GM20431 (cell line): ENCODE results near the gene VPS45.

Experiments used
- in situ Hi-C: fragments of 300-500 bp; cut with MseI, MboI; formaldehyde crosslinking; loops from one replicate; pipeline ENCODE4 v1.15.0; 2020; ENCODE audit warnings: low sequenced_read_pairs; ENCODE audit not compliant: unreplicated experiment

VPS45 gene

DNA sequence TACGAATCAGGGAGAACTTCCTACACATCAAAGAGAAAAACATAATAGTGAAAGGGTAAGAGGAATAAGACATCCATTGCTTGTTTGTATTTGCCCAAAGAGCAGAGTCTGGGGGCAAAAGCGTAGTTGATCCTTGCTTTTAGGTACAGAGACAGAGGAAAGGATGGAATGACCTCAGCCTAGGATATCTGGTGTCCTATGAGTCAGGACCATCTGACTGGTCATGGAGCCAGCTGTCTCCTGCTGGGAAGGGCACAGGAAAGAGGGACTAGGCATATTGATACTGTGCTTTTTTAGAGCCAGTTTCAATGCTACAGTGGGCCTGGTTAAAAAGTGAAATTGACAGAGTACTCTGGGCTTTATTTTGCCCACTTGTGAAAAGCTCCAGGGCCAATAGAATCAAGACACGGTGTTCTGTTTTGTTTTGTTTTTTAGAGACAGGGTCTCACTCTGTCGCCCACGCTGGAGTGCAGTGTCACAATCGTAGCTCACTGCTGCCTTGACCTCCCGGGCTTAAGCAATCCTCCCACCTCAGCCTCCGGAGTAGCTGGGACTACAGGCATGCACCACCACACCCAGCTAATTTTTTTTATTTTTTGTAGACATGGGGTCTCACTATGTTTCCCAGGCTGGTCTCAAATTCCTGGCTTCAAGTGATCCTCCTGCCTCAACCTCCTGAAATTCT, 85.3 kb downstream of the VPS45 start:
- in situ Hi-C loops = no loop called here

DNA sequence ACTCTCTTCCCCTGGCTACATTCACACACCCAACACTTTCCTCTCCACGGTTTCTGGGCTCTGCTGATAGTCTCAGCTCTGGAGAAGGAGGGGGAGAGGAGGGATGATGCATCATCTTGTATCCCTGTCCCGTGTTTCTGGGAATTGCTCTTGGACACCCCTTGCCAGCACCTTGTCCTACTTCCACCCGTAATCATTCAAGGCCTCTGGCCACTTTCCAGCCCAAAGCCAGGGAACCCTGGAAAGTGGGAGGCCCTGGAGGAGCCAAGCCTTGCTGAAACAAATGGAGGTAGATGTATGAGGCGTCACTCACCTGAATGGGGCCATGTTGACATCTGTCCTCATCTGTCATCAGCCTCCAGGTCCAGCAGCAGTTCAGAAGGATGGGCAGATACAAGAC, 86.6 kb downstream of the VPS45 start:
- in situ Hi-C loops = no loop called here

DNA sequence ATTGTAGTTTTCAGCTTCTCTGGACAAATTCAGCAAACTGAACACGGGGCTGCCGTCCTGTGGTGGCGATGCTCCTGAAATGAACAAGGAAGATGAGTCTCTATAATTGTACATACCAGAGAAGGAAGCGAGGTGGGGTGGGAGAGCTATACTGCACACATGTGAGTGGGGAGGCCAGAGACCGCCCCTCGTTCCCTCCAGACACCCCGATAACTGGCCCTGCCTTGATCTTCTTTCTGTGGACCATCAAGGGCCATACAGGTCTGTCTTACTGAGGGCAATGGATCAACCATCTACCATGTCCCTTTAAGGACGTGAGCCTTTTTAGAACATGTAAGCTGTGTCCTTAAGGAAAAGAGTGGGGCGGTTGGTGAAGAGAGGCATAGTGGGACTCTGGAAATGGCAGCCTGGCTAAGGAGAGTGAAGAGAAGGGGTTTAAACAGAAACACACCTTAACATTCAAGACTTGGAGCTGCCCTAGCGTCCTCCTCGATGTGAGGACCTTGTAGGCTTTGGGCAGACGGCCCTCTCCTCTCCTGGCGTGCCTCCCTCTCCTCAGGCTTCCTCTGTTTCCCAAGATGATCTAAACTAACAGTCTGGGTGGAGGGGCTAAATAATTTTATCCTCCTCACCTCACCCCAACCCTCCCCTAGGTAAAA, 88.0 kb downstream of the VPS45 start:
- in situ Hi-C loops = no loop called here

DNA sequence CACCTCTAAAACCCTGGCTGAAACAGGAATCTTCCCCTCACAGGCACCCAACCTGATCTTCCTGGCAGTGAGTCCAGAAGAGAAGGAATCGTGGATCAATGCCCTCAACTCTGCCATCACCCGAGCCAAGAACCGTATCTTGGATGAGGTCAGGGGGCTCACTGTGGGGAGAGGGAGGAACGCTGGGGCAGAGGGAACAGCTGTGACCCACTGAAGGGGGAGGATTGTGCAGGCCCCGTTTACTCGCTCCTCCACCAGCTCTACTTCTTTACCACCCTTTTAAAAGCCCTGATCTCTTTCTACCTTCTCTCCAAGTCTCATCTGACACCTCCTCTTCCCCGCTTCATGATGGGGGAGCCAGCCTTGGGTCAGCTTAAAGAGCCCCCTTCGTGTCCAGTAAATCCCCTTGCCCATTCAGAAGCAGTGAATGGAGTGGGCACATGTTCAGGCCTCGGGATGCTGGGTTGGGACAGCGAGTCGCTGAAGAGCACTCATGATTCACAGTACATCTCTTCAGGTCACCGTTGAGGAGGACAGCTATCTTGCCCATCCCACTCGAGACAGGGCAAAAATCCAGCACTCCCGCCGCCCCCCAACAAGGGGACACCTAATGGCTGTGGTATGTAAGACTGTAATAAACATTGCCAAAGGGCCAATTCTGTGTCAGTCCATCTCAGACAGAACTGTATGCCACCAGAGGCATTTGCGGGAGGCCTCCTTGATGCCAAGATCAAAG, 89.5 kb downstream of the VPS45 start:
- in situ Hi-C loops = no loop called here

DNA sequence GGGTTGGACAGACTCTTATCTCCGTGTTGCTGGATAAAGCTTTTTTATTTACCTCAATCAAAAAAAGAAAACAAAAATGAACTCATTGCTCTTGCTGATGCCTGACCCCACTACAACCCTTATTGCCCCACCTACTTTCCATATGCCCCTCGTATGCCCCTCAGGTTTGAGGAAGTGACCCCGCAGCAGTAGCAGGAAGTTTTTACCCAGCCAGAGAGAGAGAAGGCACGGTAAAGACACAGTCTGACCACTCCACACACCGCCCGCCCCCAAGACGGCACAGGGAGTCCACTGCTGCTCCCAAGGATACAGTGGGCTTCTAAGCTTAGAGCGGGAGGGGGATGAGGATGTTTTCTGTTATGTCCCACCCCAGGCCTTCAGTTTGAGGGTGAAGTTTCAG, 92.0 kb downstream of the VPS45 start:
- in situ Hi-C loops = no loop called here

DNA sequence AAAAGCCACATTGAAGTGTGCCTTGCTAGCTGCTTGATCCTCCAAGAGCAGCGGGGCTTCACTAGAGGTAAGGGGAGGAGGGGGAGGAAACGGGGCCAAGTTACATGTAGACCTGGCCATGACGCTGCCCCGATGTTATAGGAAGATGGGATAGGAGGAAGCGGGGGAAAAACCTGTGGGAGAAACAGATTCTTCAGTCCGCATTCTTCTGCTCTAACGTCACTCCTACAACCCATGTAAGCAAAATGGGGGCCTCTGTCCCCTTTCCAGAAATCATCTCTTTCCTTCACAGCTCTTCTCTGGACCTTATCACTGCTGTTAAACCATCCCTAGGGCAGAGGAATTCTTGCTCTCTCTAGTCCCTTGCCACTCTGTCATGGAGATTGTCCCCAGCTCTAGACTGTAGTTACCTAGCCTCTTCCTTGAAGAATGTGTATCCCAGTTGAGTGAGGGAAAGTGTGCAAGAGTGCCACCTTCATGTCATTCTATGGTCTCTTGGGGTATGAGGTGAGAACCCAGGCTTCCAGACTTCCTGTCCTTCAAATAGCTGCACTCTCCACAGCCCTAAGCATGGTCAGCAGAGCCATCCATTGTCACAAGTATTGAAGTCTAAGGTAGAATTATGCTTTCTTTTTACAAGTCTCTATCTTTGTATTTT, 93.5 kb downstream of the VPS45 start:
- in situ Hi-C loops = loop anchor here (10.0 kb wide), 1 partner anchor 86 kb away; no protein-coding TSS in a partner anchor

DNA sequence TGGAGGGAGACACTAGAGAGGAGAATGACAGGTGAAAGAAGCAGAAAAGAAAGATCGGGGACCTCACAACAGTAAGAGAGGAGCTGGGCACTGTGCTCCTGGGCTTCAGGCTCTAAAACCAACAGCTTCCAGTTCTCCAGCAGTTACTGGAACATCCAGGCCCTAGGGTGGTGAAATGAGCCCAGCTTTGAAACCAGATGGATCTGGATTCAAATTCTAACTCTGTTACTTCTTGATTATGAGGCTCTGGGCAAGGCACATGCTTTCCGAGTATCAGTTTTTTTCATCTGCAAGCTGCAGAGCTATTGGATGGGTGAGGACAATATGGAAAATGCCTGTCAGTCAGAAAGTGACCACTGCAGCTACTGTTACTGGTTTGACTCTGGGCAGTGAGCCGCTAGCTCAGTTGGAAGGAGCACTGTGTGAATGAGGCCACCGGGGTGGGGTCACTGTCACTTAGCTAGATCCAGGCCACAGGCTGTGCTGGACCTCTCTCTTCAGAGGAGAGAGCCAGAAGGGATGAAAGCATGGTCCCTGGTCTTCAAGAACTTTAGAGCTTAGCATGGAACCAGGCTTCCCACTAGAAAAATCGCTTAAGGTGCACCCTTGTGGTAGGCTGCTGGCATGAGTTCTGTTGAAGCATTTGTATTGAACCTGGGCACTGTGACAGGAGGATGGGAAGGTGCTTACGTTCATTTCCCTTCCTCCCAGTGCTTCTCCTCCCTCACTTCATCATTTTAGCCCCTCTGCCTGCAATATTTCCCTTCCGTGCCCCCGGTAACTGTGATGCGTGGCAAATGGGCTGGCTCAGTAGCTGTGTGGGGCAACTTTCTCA, 94.4 kb downstream of the VPS45 start:
- in situ Hi-C loops = loop anchor here (10.0 kb wide), 1 partner anchor 87 kb away; no protein-coding TSS in a partner anchor

DNA sequence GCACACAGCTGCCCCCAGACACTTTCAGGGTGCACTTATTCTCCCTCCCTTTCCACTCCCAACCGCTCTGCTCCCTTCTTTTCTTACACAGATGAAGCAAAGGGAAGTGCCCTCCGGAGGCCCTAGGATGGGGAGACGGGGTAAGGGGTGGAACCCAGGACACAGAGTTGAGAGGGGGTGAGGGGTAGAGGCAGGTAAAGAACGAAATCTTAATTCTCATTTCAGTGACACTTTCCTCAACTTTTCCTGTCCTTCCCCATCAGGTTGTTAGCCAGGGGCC, 94.9 kb downstream of the VPS45 start:
- in situ Hi-C loops = loop anchor here (10.0 kb wide), 1 partner anchor 88 kb away; no protein-coding TSS in a partner anchor

DNA sequence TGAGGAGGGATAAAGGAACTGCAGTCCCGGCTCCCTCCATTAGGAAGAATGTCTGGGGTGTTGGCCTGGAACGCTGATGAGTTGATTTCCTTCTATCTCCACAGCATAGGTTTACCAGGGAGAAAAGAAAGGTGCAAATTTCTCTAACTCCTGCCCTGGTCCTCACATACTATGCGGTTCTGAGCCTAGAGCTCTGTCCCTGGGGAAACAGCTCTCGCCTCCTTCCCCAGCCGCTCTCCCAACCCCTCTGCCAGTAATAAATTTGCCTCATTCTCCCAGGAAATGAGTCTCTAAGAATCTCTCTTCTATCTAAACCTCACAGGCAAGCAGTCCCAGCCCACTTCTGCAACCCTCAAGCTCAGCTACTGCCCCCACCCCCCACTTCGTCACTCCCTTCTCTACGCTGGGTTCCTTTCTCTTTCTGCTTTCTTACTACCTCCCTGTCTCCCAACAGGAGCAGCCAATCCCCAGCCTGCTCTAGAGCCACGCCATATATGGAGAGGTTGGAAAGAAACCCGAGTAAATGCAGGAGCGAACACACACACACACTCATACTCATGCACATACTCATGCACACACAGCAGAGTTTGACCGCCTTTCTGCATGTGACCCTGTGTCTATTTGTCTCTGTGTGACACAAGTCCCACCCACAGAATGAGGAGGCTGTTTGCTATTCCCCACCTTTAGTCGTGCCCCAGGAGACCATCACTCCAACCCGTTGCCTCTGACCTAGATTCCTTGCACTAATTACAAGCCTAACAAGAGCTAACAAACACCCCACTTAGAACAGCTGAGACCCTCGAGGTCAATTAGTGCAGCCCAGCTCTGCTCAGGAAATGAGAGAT, 95.5 kb downstream of the VPS45 start:
- in situ Hi-C loops = loop anchor here (10.0 kb wide), 1 partner anchor 88 kb away; no protein-coding TSS in a partner anchor

DNA sequence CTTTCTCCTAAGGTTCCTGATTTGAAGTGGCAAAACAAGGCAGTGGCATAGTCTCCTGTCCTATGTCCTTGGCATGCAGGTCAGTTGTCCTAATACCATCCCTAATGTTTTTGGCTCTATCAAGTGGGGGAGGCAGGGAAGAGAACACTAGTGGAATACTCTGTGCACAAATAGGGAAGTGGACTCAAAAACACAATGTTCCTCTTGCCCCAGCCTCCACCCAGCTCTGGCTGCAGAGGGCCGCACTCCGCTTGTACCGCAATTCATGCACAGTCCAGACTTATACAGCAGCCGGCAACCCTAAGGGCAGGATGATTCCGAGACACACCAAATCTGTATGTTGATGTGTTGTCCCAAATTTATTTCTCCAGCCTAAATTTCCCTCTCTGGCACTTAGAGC, 96.6 kb downstream of the VPS45 start:
- in situ Hi-C loops = loop anchor here (10.0 kb wide), 1 partner anchor 89 kb away; no protein-coding TSS in a partner anchor

DNA sequence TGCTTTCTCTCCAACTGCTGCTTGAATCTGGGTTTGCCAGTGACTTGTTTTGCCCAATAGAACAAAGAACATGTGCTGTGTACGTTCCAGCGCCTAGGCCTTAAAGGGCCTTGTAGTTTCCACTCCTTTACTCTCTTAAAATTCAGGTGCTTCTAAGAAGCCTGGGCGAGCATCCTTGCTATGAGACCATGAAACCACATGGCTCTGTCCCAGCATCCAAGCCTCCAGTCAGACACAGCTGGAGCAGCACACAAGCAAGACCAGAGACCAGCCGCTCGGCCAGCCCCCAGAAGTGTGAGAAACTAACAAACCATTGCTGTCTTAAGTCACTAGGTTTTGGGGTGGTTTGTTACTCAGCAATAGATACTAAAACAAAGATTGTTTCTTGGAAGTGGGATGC, 97.2 kb downstream of the VPS45 start:
- in situ Hi-C loops = loop anchor here (10.0 kb wide), 1 partner anchor 90 kb away; no protein-coding TSS in a partner anchor

DNA sequence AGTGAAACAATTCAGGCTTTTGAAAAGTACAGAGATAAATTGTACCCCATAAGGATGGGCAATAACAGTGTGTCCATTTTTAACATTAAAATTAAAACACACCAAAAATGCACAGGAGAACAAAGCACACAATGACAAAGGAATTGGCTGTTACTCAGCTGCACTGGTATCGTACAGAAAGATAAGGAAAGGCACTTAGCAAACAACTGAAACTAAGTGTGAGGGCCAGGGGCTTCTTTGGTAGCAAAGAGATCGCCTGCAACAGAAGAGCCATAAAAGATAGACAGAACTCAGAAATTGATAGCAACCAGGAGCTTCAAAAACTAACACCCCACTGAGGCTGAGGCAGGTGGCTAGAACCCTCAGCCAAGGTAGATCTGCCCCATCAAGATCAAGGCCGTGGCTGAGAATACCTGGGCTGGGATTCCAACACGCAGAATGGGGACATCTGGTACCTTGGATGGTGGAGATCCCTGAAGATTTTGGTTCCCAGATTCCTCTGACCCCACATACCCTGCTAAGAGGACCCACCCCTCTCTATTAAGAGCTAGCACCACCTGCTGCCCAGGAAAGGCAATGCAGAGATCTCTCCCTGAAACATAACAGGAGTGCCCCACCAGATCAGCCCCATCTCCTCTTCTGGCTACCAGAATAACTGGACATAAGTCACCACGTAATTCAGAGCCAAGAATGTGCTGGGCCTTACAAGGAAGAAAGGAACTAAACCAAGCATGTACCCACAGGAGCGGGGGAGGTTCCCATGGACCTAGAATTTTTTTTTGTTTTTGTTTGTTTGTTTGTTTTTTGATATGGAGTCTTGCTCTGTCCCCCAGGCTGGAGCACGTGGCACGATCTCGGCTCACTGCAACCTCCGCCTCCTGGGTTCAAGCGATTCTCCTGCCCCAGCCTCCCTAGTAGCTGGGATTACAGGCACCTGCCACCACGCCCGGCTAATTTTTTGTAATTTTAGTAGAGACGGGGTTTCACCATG, 98.3 kb downstream of the VPS45 start:
- in situ Hi-C loops = loop anchor here (10.0 kb wide), 1 partner anchor 91 kb away; no protein-coding TSS in a partner anchor

DNA sequence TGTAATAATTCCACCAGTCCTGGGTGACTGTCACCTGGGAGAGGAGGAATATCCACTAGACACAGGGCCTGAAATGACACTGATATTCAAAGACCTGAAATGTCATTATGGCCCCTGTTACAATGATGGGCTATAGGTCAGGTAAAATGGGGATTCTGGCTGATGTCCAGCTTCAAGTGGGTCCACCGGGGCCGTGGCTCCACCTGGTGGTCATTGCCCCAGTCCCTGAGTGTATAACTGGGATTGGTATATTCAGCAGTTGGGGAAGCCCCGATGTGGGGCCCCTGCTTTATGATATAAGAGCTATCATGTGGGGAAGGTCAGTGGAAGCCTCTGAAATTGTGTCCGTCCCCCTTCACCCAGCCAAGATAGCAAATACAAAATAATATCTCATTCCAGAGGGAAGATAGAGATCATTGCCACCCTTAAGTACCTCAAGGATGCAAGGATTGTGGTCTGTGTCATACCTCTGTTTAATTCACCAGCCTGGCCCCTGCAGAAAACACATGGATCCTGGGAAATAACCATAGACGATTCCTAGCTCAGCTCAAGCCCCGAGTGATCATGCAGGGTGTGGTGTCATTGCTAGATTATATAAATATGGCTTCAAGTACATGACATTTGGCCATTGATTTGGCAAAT, 101.5 kb downstream of the VPS45 start:
- in situ Hi-C loops = loop anchor here (10.0 kb wide), 1 partner anchor 94 kb away; no protein-coding TSS in a partner anchor

DNA sequence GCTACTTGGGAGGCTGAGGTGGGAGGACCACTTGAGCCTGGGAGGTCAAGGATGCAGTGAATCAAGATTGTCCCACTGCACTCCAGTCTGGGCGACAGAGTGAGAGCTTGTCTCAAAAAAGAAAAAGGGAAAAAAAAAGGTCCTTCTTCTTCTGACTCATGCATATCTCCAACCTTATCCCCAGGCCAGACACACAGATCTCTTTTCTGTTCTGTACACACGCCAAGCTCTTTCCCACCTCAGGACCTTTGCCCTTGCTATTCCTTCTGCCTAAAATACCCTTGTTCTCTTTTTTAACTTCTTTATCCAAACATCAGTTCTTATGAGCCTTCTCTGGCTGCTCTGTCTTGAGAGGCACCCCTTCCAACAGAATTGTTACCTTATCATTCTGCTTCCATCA, 104.2 kb downstream of the VPS45 start:
- in situ Hi-C loops = no loop called here

DNA sequence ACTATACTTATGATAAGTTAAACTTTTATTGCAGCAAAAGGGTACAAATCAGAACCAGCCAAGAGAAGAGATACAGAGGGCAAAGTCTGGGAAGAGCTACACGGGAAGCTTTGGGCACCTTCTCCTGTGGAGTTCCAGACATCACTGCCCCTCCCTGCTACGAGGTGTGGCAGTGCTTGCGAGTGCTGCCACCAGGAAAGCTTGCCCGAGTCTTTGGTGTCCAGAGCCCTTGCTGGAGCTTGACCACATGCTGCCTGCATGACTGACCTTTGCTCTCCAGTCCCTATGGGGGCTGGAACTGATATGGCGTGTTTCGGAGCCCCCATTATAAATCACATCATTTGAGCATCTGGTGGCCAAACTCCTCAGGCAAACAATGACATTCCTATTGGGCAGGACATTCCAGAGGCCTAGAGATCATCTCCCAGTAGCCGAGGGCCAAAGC, 105.6 kb downstream of the VPS45 start:
- in situ Hi-C loops = no loop called here

DNA sequence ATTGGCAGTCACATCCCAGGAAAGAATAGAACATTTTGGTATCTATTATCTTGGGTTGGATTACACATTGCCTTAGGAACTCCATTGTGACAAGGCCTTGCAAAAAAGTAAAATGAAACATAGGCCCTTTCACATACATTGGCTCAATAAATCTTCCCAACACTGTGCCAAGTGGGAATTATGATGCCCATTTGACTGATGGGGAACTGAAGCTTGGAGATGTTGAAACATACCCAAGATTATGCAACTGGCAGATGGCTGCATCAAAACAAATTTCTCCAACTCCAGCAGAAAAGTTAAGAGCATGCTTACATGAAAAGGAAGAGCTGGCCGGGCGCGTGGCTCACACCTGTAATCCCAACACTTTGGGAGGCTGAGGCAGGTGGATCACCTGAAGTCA, 109.0 kb downstream of the VPS45 start:
- in situ Hi-C loops = loop anchor here (25.0 kb wide), 1 partner anchor 239 kb away; the partner anchor contains the start of genes MTMR11 and SF3B4

DNA sequence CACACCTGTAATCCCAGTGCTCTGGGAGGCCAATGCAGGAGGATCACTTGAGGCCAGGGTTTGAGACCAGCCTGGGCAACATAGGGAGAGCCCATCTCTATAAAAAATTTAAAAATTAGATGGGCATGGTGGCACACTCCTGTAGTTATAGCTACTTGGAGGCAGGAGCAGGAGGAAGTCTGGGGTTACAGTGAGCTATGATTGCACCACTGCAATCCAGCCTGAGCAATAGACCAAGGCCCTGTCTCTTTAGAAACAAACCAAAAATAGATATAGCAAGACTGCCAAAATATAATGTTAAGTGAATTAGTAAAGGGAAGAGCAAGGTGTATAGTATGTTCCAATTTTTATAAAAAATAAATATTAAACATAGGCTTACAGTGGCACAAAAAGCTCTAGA, 111.0 kb downstream of the VPS45 start:
- in situ Hi-C loops = loop anchor here (25.0 kb wide), 1 partner anchor 241 kb away; the partner anchor contains the start of genes MTMR11 and SF3B4
